Urinary bladder (tissue), 4 donors: Measurements from ENCODE around the gene ARHGAP25. TPM values are rescaled to one million over a fixed set of nuclear protein-coding genes. Genes with fewer than 3 reads are reported as not detected.

ENCODE experiments used
- DNase-seq: peaks from one replicate; pipeline ENCODE4 v3.0.0-alpha.2; 2015; ENCODE audit errors: extremely low spot score
- H3K27ac ChIP-seq: one replicate; pipeline ENCODE4 v1.5.1; 2013; ENCODE audit warnings: low read depth, mild to moderate bottlenecking, moderate library complexity
- H3K36me3 ChIP-seq: one replicate; pipeline ENCODE4 v1.6.1; 2013; ENCODE audit warnings: mild to moderate bottlenecking, moderate library complexity; ENCODE audit not compliant: insufficient read depth
- H3K4me1 ChIP-seq: one replicate; pipeline ENCODE4 v1.6.1; 2013; ENCODE audit warnings: mild to moderate bottlenecking, moderate library complexity; ENCODE audit not compliant: insufficient read depth
- H3K4me3 ChIP-seq: one replicate; pipeline ENCODE4 v1.5.1; 2013; ENCODE audit warnings: low read depth, low read length
- WGBS: extraction: QIAGEN DNeasy Blood & Tissue Kit; methylation state at CpG from one replicate; pipeline ENCODE4 v1.1.7; 2013; 5-methylcytosine and 5-hydroxymethylcytosine counted together
- polyA plus RNA-seq: library from polyadenylated mRNA; stranded (reverse); fragments of 200-250 nt; gene quantifications from one replicate; pipeline ENCODE4 v1.2.3, GENCODE V29; 2013
- total RNA-seq: library from RNA; depleted of rRNA; stranded (reverse); fragments of >200 nt; gene quantifications from one replicate; pipeline ENCODE4 v1.2.3, GENCODE V29; 2014
- donor health status: healthy with polysubstance abuse.
- donor health status: healthy.

The ARHGAP25 gene
- total and polyA plus RNA-seq, 2 donors = 4.4 to 5.2 TPM

DNA sequence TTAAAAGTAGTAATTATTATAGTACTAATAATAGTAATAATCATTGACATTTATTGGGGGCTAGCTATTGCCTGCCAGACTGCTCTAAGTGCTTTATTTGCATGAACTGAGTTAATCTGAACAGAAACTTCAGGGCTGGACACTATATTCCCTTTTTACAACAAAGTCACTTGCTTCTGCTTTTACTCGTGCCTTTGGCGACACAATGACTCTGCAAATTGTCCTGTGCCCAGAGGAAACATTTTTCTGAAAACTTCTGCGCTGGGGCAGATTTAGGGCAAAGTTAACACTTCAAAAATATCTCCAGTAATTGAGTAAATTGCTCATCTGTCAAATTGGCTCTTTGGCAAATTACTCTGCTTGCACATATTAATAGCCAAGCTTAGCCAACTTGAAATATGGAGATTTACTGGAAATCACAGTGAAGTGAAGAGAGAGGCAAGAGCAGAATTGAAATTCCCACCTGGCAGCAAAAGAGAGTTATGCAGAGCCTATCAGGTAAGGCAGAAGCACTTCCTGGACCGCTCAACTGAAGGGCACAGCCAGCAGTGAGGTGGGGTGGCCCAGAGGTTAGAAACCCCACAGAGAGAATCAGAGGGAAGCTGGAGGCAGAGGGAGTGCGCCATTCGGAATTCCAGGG lies 100.2 kb downstream of the ARHGAP25 start:
- H3K4me3 ChIP-seq = no peak overlapping the region
- H3K4me1 ChIP-seq = no peaks in the 10 kb centered on the region
- no peak overlapping the region for H3K27ac ChIP-seq
- WGBS = 88% methylated on average over 6 of the region's 6 CpGs
- DNase-seq = no peak
- H3K36me3 ChIP-seq = no peaks in the 10 kb centered on the region

DNA sequence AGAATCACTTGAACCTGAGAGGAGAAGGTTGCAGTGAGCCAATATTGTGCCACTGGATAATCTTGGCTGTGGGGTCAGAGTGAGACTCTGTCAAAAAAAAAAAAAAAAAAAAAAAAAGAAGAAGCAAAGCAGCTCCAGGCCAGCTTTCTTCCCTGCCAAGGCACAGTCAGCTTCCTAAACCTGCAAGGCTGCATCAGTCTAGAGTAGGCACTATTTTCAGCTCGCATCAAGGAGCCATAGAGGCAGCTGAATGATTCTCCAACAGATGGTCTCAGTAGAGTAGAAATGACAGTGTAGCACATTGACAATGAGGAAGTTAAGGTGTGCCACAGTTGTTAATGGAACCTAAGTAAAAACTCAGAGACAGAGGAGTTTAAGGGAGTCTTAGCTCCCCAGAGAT lies 101.0 kb downstream of the ARHGAP25 start:
- Histone ChIP-seq H3K27ac (no peak overlapping the region), H3K36me3 (no peaks in the 10 kb centered on the region), H3K4me3 (no peak overlapping the region), H3K4me1 (no peaks in the 10 kb centered on the region)
- WGBS = 87% methylated on average over 1 of the region's 1 CpG
- DNase-seq = no peak

DNA sequence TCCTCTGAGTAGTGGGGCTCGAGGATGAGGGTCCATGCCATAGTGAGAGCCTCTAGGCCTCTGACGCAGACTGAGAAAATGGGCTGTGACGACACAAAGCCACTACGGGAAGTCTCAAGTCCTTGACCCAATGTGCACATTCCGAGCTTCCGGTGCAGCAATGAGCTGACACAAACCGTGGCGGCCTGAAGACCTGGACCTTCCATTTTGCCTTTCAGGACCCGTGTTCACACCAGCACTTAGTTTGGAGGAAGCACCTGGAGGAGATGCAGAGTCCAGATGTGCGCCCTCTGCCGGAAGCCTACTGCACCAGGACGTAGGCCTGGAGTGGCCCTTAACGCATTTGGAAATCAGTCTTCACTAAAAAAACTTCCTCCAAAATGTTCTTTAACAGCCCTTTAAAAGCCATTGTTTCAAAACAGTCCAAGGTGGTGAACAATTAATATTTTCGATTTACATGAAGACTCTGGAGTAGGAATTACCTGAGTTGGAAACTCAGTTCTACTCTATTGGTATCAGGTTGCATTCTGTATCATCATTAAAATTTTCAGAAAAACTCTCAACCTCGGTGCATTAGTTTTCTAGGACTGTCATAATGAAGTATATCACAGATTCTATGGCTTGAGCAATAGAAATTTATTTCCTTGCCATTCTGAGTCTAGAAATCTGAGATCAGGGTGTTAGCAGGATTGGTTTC lies 102.7 kb downstream of the ARHGAP25 start:
- Histone ChIP-seq H3K36me3 (no peaks in the 10 kb centered on the region), H3K27ac (no peak overlapping the region), H3K4me1 (no peaks in the 10 kb centered on the region), H3K4me3 (no peak overlapping the region)
- DNase-seq = no peak
- 75% methylated on average over 15 of the region's 15 CpGs for WGBS

DNA sequence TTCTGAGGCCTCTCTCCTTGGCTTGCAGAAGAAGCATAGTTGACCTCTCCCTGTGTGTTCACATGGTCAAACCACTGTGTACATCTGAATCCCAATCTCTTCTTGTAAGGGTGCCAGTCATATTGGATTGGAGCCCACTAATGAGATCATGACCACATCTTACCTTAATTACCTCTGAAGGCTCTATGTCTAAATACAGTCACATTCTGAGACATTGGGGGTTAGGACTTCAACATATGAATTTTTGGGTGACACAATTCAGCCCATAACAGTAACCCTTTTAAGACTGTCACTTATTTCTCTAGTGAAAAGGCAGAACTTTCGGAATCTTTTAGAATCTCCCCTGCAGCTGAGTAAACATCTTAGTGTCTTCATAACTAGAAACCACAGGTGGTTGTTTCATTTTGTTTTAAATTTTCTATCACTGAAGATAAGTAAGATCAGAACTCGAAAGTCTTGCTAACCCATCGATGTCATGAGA lies 103.3 kb downstream of the ARHGAP25 start:
- Histone ChIP-seq H3K4me1 (no peaks in the 10 kb centered on the region), H3K27ac (no peak overlapping the region), H3K4me3 (no peak overlapping the region), H3K36me3 (no peaks in the 10 kb centered on the region)
- no peak for DNase-seq
- WGBS = 56% methylated on average over 3 of the region's 3 CpGs

DNA sequence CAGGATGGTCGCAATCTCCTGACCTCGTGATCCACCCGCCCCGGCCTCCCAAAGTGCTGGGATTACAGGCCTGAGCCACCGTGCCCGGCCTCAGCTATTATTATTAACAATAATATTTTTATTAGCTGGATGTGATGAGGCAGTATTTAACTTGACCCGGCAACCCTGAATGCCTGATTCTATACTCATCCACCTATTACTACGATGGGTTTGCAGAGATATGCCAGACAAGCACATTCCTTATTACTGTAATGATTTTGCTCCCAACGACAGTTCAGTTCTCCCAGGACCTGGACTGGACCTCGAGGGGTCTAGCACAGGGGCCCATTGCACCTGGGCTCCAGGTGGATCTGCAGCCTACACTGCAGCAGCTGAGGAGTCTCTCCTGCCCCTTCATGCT lies 104.0 kb downstream of the ARHGAP25 start:
- H3K4me3 ChIP-seq = no peak overlapping the region
- no peak for DNase-seq
- H3K36me3 ChIP-seq = no peaks in the 10 kb centered on the region
- WGBS = 91% methylated on average over 10 of the region's 10 CpGs
- no peak overlapping the region for H3K27ac ChIP-seq
- no peaks in the 10 kb centered on the region for H3K4me1 ChIP-seq

DNA sequence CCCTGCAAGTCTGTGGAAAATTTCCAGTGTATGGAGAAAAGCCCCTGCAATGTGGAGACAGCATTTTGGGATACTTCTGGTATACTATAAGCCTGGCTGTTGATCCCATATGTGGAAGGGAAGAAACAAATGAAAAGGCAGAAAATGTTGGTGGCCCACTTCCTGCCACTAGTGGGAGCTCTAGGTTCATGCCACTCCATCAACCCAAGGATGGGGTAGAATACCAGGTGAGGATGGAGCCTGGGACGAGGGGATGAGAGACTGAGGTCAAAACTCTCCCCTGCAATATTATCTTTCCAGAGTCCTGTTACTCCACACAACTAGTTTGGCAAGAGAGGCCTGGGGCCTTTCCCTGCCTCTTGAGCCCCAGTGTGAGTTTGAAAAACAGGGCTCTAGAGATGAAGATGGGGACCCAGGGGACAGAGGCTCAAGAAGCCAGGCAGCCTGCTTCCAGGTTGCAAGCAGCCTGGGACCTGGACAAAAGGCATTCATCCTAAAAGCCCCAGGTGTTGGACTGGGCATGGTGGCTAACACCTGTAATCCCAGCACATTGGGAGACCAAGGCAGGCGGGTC lies 104.7 kb downstream of the ARHGAP25 start:
- Histone ChIP-seq H3K4me3 (no peak overlapping the region), H3K4me1 (no peaks in the 10 kb centered on the region), H3K27ac (no peak overlapping the region), H3K36me3 (no peaks in the 10 kb centered on the region)
- 91% methylated on average over 2 of the region's 2 CpGs for WGBS
- no peak for DNase-seq

DNA sequence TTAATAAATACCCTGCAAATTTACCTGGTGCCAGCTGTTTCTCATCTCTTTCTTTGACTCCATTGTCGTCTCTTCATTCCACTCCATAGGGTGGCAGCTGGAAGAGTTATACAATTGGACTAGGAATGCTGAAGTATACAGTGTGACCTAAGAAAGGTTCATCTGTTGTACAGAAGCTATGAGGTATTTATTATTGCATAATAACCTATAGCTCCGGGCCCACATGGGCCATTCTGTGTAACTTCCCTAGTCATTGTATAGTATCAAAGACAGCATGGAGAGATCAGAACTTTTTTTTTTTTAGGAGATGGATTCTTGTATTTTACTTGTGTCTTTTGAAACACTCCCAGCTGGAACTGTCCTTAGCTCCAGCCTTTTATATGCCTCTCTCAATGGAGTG lies 110.4 kb downstream of the ARHGAP25 start:
- Histone ChIP-seq H3K36me3 (no peaks in the 10 kb centered on the region), H3K4me3 (no peak overlapping the region), H3K4me1 (no peaks in the 10 kb centered on the region), H3K27ac (no peak overlapping the region)
- 84% methylated on average over 2 of the region's 2 CpGs for WGBS
- DNase-seq = no peak

DNA sequence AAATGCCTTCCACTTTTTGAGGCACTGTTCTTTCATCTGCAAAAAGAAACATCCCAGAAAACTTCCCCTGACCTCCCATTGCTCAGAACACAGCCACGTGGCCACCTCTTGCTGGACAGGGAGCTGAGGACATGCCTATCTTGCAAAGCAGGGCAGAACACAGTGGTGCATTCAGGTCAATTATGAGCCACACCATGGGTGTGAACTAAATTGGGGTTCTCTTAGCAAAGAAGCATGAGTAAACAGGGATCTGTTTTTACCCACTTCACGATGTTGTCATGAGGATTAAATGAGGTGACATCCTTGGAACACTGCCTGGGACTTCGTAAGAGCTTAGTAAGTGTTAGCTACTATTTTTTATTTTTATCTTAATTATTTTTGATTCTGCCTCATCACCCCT lies 111.5 kb downstream of the ARHGAP25 start:
- no peaks in the 10 kb centered on the region for H3K36me3 ChIP-seq
- no peak overlapping the region for H3K4me3 ChIP-seq
- no peaks in the 10 kb centered on the region for H3K4me1 ChIP-seq
- H3K27ac ChIP-seq = no peak overlapping the region
- 72% methylated on average over 3 of the region's 3 CpGs for WGBS
- no peak for DNase-seq

DNA sequence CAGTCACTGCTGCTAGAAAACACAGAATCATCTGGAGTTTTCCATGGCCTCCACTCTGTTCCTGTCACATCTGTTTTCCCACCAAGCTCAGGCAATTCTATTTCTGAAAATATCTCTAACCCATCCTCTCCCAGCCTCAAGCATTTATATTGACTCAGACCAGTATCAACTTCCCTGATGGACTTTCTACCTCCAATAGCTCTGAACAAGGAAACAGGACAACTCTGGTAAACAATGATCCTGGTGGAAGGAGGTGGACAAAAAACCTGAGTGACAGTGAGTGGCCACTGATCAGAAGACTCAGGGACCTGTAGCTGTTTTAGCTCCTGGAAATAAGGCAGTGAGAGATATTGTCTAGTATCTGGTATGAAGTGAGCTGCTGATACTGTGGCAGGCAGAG lies 113.1 kb downstream of the ARHGAP25 start:
- H3K4me1 ChIP-seq = no peaks in the 10 kb centered on the region
- no peak for DNase-seq
- no peaks in the 10 kb centered on the region for H3K36me3 ChIP-seq
- H3K27ac ChIP-seq = no peak overlapping the region
- no peak overlapping the region for H3K4me3 ChIP-seq

DNA sequence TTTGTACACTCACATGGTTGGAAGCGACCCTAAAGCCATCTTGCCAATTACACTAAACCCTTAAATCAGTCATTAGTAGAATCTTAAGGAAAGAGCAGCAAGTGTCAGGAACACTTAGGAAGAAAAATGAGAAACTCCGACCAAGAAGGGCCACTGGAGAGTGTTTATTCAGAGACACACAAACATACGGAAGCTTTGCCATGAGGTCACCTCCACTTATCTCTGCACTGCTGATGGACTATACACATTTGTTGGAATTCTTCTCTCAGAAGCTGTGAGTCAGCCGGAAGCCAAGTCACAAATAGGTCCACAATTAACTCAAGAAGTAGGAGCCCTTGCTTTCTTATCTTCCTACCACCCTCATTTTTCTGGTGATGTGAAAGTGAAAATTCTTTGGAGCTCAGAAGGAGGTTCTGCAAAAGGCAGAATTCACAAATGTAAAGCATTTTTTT lies 115.0 kb downstream of the ARHGAP25 start:
- 59% methylated on average over 4 of the region's 4 CpGs for WGBS
- Histone ChIP-seq H3K4me1 (no peaks in the 10 kb centered on the region), H3K36me3 (no peaks in the 10 kb centered on the region), H3K4me3 (no peak overlapping the region), H3K27ac (no peak overlapping the region)
- no peak for DNase-seq

DNA sequence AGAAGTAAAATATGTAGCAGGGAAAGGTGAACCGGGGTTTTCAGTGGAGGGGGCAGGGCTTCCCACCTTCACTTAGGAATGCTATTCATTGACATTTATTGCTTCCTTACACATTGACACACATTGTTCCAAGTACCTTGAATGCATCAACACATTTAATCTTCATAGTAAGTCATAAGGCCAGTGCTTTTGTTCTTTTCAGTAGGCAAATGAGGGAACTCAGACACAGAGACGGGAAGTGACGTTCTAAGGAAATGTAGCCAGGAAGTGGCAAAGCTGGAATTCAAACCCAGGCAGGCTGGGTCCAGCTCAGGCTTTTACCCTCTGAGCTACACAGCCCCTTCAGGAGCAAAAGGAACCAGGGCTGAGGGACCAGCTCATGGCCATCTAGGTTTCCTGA lies 115.9 kb downstream of the ARHGAP25 start:
- Histone ChIP-seq H3K27ac (no peak overlapping the region), H3K4me1 (no peaks in the 10 kb centered on the region), H3K4me3 (no peak overlapping the region), H3K36me3 (no peaks in the 10 kb centered on the region)
- WGBS = 81% methylated on average over 3 of the region's 3 CpGs
- no peak for DNase-seq

DNA sequence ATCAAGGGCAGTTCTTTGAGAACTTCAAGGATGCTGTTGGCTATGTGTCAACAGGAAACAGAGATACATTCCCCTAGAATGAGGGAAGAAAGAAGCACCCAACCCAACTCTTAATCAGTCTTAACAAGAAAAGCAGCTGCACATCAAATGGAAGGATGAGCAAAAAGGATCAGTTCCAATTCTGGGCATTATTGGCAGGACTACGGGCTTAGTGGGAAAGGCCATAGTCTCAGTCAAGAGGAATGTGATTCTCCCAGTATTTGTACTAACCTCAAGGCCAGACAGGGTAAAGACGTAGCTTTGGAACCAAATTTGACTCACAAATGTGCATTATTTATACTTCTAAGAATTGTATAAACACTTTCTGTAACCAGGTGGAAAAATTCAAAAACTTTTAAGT lies 118.4 kb downstream of the ARHGAP25 start:
- no peak overlapping the region for H3K4me3 ChIP-seq
- DNase-seq = no peak
- H3K36me3 ChIP-seq = no peaks in the 10 kb centered on the region
- WGBS = 66% methylated on average over 2 of the region's 2 CpGs
- H3K27ac ChIP-seq = no peak overlapping the region
- no peaks in the 10 kb centered on the region for H3K4me1 ChIP-seq

DNA sequence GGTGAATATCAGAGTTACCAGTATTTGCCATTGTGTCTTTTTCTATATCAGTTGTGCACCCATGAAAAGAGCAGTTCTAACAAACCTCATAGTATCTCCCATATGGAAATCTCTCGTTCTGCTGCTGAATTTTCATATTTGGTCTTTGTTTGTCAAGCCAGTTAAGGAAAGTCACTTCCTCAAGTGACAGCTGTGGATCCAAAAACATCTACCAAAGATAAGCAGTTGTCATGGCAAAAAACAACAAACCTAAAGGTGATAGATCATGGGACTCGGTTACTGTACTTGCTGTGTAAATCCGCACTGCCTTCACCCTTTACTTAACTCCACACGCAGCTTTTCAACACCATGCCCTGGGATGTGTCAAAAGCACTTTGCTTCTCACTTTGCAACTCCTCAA lies 119.3 kb downstream of the ARHGAP25 start:
- WGBS = 51% methylated on average over 4 of the region's 4 CpGs
- no peak overlapping the region for H3K27ac ChIP-seq
- H3K4me1 ChIP-seq = no peaks in the 10 kb centered on the region
- no peak overlapping the region for H3K4me3 ChIP-seq
- no peak for DNase-seq
- no peaks in the 10 kb centered on the region for H3K36me3 ChIP-seq

DNA sequence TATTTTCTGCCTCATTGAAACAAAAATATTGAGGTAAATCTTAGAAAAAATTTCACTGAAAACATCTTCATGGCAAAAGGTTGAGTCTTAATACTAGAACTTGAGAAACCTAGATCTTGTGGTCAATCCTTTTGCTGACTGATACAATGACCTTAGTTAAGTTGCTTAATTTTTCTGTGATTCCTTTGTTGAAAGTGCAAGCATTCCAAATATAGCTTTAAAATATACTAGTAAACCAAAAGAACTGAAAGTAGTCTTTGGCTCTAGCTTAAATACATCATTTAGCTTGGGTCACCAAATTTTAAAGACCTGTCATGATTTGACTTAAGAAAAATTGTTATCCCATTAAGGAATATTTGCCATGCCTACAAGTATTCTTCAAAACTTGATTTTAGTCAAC lies 119.9 kb downstream of the ARHGAP25 start:
- no peaks in the 10 kb centered on the region for H3K36me3 ChIP-seq
- H3K4me3 ChIP-seq = no peak overlapping the region
- H3K4me1 ChIP-seq = no peaks in the 10 kb centered on the region
- DNase-seq = no peak
- no peak overlapping the region for H3K27ac ChIP-seq
